Stimulated activated CD4-positive, alpha-beta T cell treated with anti-CD3 and anti-CD28 coated beads, Interleukin-12 subunit alpha, Interleukin-12 subunit beta, amount 100 ng/mL, for 4 hours (primary cell): ENCODE results near the gene OMA1.

Experiments used
- DNase-seq: peaks from one replicate; pipeline ENCODE4 v3.0.0-alpha.2; 2020

OMA1 gene

DNA sequence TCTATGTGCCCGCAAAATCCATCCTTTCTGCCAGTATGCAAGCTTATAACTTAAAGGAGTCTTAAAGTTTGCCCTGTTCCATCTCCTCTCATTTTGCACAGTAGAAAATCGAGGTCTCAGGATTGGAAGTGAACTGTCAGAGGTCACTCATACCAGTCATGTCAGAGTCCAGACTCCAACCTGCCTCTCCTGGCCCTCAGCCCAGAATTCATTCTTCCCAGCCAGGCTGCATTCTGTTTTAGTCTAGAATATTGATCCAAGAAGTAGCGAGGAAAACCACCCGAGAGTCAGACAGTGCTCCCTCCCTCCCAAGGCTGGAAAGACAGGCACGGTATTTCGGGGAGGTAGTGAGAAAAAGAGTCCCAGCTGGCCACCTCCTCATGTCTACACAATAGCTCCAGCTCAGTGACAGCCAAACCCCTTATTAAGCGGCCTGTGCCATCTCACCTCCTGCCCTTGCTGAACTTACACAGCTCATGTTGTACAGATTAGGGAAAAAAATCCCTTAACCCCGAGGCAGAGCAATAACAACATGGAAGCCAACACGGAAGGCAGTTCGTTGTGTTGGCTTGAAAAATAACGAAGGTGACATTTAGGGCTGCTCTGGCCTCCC, 89.4 kb downstream of the OMA1 start:
- no peak for DNase-seq

DNA sequence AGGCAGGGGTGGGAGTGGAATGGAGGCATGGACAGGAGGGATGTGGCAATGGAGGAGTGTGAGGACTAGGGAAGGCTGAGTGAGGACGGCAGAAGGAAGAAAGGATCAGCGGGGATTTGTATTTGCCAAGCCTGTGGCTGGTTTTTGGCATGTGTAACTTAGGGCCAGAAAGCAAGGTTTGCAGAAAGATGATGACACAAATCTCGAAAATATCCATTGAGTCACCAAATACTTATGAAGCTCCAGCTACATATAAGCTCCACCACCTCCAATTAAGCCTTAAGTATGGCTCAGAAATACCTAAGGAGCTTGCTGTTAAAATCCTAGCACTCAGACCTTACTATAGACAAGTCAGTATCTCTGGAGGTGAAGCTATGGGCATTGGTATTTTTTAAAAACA, 90.1 kb downstream of the OMA1 start:
- no peak for DNase-seq

DNA sequence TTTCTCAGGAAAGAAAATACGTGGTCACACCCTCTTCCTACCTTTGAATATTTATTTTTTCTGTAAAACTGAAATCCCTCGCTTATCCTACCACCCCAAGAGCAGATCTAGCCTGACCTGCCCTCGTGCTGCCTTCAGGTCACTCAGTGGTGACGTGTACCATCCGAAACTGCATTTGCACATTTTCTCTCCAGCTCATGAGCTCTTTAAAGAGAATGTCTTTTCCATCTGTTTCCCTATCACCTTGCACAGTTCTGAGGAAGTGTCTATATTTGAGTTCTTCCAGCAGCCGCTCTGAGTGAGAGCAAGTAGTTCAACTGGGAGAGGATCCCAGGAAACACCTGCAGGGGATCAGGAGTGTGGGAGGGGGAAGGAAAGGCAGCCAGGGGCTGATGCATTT, 91.7 kb downstream of the OMA1 start:
- DNase-seq = no peak

DNA sequence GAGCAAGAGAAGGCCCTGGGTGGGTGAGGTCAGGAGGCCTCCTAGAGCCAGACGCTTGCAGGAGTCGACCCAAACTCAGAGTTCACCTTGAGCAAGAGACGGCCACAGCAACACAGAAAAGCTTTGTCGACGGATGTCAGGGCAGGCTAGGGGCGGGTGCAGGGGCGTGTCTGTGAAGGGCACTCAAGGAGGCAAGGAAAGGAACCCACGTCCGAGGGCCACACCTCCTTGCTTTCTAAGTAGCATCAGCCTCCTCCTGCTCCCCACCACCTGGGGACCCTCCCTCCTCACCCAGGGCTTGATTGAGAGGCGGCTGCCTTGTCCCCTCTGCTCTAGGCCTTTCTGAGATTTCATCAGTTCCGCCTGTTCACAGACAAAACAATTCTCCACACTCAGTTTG, 92.1 kb downstream of the OMA1 start:
- DNase-seq = no peak

DNA sequence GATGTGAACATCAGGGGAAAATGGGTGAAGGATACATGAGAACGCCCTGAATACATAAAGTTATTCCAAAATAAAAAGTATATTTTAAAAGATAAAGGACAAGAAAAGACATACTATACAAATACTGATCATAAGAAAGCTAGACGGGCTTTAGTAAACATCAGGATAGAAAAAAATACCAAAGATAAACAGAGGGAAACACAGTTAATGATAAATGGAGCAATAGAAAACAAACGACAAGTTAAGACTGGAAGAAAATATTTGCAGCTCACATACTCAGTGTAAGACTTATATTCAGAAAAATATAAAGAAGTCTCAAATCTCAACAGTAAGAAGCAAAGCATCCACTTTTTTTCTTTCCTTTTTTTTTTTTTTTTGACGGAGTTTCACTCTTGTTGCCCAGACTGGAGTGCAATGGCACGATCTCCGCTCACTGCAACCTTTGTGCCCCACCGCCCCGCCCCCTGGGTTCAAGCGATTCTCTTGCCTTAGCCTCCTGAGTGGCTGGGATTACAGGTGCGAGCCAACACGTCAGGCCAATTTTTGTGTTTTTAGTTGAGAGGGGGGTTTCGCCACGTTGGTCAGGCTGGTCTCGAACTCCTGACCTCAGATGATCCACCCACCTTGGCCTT, 94.8 kb downstream of the OMA1 start:
- DNase-seq = no peak

DNA sequence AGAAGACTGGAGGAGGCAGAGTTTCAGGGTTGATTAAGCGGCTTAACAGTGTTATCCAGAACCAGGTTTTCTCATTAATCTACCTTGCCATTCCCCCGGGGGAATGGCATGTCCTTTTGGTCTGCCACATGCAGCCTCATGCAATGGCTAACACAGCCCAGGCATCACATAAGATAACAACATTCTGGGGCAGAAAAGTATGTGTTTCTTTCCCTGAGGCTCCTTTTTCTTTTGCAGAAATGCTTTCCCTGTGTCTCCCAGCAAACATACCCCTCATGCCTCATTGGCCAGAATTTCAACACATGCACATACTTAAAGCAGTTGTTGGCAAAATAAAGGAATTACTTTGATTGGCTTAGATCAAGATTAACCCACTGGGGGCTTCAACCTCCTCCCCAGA, 98.6 kb downstream of the OMA1 start:
- no peak for DNase-seq

DNA sequence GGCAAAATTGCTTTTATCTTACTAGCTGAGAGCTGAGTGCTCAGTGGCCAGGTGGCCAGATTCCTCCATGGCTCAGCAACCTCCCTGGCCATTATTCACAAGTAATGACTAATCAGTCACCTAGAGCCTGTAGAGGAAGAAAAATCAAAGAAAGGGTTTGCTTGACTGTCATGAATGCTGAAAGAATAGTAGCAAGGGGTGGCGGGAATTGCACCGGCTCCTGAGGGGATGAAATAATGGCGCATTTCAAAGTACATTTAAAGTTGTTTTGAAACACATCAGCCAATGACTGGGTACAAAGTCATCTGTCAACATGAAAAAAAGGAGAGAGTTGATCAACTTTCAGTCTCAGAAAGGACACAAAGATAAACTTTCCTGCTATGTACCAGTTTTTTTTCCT, 99.5 kb downstream of the OMA1 start:
- no peak for DNase-seq

DNA sequence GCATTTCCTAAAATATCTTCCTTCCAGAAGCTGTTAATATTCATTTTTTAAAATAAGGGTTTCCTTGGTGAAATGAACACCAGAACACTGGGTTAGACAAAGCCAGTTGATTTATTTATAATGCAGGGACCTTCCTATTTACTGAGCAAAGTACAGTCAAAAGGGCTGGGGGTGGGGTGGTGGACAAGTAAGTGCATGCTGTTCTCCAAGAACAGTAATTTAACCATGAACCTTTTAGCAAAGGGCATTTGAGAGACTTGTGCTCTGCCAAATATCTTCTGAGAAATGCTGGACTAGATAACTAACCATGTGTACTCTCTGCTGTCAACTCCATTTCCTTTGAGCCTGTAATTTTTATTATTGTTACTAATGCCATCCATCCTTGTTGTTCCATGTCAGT, 100.2 kb downstream of the OMA1 start:
- no peak for DNase-seq

DNA sequence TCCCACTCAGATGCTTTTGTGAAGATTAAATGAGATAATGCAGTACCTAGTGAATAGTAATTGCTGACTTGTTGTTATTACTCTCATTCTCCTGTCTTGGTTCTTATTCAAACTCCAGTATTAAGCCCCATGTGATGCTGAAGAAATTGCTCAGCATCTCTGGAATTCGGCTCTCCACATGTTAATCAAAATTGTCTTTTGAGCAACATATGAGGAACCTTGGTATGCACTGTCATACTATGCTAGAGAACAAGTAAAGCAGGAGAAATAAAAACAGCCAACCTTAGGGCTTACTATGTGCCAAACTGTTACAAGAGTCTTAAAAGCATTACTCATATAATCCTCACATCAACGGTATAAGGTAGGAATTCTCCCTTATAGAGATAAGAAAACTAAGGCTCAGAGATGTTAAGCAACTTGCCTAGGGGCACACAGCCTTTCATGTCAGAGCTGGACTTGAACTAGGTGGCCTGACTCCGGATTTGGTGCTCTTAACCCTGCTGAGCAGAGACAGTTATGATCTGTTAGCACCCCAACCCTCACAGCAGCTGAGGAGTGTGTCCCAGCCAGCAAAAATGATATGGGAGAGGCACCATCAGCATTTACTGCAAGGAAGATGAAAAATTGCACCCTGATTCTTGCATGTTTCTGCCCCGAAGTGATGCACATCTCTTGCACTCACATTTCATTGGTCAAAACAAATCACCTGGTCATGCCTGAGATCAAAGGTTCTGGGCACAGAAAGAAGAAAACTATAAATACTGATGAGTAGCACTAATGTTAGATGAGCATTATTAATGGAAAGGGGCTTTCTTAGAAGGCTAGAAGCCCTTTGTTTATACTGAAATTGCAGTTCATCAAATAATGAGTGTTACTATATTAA, 102.3 kb downstream of the OMA1 start:
- DNase-seq = no peak

DNA sequence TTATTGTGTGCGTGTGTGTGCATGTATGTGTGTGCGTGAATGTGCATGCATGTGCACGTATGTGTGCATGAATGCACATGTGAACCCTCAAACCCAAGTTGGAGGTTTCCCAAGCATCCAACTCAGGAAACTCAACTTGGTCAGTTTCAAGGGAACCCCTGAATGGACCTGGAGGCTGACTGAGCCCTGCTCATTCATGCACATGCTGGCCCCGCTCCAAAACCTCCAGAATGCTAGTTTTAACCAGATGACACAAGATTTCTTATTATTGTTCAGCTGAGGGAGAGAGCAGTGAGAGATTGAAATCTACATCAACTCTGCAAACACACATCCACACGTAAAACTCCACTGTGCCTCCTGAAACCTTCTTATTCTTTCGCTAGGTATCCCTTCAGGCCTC, 104.4 kb downstream of the OMA1 start:
- no peak for DNase-seq

DNA sequence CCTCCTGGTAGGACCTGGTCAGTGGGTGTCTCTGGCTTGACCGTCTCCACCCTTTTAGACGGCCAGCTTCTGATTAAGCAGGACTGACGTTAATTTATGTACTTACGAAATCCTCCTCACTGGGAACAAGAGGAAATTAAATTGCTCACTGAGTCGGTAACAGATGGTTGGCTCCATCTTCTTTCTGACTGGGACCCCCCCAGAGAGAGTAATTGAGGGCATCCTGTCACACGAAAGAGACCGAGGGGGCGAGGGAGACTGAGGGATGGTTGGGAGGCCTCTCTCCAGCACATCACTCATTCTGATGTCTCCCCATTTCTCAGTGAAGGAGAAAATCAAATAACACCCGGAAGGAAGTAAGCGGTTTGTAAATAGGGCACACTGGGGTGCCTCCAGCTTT, 104.8 kb downstream of the OMA1 start:
- DNase-seq = no peak

DNA sequence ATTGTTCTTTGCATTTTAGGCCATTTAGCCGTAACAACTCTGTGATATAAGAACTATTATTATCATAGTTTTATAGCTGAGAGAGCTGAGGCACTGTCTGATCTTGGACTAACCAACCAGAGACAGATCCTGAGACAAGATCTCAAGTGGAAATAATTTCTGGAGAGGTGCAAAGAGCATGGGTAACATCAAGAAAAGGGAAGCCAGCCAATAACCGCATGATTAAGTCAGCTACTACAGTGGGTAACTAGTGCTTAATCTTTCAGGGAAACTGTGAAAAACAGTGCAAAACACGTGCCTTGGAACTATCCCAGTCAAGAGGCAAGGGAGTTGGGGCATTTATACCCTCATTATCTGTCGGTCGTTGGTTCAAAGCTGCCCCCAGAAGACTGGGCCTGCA, 105.8 kb downstream of the OMA1 start:
- no peak for DNase-seq

DNA sequence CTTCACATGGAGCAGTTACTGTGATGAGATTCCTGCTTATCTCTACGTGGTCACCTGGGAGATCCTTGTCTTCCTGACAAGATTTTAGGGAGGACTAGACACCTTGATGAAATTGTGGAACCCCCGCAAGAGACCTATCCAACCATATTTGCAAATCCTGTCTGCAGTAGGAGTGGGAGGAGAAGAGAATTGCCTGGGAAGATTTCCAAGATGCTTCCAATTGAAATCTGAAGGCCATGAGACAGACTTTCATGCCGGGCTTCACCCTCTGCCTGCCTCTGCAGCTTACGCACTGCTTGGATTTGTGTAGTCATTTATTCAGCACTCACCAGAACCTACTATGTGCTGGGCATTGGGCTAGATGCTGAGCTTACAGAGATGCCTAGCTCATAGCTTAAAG, 106.6 kb downstream of the OMA1 start:
- DNase-seq = no peak

DNA sequence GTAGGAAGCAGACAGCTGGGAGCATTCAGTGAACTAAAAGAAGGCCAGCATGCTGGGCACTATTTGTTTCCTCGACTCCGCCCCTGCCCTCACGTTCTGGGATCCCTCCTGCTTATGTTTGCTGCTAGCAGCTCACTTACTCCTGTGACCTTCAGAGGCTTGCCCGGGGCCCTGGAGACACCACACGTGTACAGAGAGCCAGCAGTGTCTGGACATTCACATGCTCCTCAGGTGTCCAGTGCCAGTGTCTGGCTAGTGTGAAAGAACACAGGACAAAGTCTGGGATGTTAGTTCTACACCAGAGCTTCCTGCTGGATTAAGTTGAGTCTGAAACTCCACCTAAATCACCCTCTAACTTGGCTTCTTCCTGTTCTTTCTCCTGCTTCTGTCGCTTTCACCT, 108.1 kb downstream of the OMA1 start:
- DNase-seq = no peak

DNA sequence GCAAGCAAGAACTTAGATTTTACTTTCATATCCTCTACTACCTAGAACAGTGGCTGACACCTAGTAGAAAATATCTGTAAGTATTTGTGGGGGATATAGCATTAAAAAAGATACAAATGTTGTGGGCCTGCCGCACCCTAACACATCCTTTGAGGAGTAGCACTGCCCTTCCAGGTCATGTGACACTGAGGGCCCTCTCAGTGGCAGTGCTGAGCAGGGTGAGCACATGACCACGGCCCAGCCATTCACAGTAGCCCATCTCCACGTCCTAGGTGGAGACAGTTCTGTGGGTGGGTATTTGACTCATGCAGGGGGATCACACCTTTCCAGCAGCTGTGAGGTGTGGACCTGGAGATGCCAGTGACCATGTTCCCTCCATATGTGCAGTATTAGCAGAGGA, 108.9 kb downstream of the OMA1 start:
- DNase-seq = no peak

DNA sequence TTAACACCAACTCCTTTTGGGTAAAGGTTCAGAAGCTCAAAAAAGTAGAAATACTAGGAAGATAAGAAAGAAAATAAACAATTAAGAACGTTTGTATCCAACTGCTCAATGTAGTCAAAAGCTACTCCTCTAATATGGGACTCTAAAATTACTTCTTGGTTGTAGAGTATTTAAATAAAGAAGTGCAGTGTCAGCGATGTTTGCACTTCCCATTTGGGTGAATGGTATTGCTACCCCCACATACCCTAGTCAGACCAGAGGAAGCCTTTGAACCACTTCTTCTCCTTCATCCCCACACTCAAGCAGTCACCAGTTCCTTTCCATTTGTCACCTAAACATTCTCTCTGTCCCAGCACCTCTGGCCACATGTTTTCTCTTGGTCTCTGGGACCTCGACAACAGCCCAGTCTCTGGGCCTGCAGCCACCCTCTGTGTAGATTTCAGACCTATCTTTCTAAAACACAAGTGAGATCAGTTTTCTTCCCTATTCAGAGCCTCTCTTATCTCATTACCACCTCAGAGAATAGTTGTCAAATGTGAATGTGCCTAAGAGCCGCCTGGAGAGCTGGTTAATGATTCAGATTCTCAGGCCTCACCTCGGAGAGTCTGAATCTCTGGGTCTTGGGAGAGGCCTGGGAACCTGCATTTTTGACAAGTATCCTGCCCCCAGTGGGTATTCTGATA, 109.8 kb downstream of the OMA1 start:
- no peak for DNase-seq

DNA sequence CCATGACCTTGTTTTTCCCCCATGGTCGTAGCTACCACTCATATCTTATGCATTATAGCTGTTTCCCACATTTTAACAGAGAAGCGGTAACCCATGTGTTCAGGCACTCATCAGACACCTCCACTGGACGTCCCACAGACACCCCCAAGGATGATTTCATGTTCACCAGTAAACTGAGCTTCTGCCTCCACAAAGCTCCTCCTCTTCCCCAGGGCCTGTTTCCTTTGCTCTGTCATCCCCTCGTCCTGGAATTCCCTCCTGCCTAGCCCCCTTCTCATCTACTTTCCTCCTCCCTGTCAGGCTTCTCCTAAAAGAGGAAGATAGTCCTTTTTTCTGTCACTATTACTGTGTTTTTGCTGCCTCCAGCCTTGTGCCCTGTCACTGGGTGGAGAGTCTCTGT, 111.2 kb downstream of the OMA1 start:
- no peak for DNase-seq

DNA sequence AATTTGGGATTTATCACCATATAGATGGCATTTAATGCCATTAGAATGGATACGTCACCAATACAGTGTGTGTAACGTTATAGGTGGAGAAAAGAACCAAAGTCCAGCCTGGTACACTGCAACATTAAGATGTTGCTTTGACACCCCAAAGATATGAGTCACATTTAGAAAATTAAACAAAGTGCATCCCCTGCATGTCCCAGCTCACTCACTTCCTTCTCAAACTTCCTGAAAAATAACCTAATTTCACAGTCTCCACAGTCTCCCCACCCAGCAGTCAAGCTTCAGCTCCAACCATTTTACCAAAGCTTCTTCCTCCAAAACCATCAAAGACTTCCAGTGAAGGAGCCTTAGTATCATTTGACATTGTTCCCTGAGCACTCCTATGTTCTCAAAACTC, 111.9 kb downstream of the OMA1 start:
- DNase-seq = no peak

DNA sequence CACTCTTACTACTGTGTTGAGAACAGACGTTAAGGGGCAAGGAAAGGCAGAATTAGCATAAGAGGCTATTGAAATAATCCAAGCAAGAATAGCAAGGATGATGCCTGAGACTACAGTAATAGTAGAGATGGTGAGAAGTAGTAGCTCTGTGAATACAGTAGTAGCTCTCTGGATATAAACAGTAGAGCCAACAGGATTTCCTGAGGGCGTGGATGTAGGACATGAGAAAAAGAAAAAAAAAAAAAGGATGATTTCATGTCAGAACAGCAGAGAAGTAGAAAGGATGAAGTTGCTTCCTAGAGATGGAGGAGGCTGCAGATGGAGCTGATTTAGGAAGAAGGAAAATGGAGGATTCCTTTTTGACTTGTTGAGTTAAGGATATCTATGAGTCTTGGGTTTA, 112.3 kb downstream of the OMA1 start:
- DNase-seq = no peak

DNA sequence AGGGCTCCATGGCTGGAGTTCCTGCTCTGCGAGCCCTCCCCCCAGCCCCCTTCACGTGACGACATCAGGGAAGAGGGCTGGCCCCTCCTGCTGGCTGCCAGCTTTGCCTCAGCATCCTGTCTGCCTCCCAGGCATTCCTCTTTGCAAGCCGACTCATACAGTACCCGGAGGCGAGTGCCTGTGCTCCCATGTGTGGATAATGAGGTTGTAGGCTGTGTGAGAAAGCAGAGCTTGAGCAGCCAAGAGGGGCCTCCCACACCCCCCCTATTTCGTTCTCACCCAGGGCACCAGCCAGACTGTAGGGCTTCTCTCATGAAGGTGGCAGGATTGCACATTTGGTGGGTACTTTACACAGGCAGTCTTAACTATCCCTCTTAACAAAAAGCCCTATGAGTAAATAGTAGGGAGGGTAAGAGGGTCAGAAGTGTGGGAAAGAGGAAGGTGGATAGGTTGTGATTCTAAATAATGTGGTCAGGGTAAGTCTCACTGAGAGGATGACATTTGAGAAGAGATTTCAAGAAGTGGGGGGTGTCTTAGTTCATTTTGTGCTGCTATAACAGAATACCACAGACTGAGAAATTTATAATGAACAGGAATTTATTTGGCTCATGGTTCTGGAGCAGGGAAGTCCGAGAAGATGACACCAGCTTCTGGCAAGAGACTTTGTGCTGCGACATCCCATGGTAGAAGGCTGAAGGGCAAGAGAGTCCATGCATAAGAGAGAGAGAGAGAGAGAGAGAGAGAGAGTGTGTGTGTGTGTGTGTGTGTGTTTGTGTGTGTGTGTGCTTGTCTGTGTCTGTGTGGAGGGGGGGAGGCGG, 113.5 kb downstream of the OMA1 start:
- DNase-seq = no peak

DNA sequence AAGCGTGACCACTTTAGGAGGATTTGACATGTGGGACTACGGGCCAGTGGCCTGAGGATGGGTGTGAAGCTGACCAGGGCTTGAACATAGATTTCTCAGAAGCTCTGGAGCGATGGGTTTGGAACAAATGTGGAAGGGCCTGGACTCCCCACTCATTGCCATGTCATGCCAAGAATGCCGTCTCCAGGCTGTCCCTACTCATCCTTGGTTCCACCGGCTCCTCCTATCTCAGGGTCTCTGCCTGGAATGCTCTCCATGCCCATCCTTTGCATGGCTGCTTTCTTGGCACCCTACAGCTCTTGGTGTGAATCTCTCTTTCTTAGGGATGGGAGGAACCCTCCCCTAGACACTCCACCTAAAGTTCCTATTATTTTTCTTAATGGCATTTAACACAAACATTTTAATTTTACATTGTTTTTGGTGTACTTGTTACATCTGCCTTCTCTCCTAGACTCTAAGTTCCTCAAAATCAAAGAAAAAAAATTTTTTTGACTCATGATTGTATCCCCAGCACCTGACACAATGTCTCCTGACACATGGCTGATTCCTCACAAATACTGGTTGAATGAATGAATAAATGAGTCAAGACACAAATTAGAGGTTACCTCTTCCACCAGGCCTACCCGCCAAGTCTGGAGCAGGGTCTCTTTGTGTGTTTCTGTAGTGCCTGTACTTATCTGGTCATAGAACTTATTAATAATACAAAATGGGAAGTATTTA, 114.5 kb downstream of the OMA1 start:
- DNase-seq = no peak
